Measurements from ENCODE around the gene ZNF787. TPM values are rescaled to one million over a fixed set of nuclear protein-coding genes. Genes with fewer than 3 reads are reported as not detected.

ZNF787 gene
- total and polyA plus RNA-seq, 2 of the 13 experiments (the other 11 are each of a cell fraction or from before 2014, with no cell fraction given): 15.1 to 42.8 TPM

GRCh38 chr19:56120371-56121179 lies 520 bp downstream of the ZNF787 start (continued):
- peak; percentile 83 for TF ChIP-seq ZNF331 (CRISPR knock-in tag; IDR thresholded peaks at IDR 0.05)
- peak; percentile 47; the same call in 1 of the 2 replicates for TF ChIP-seq ZNF317 (CRISPR knock-in tag; IDR thresholded peaks at IDR 0.05)
- TF ChIP-seq DMTF1 (CRISPR knock-in tag; IDR thresholded peaks at IDR 0.05): no peak
- no peak for TF ChIP-seq ZNF10 (CRISPR knock-in tag; IDR thresholded peaks at IDR 0.05; ENCODE audit: borderline replicate concordance, low read depth)
- TF ChIP-seq DZIP1 (CRISPR knock-in tag; IDR thresholded peaks at IDR 0.05): no peak; the same call in none of the 2 replicates
- TF ChIP-seq SKI (IDR thresholded peaks at IDR 0.05; ENCODE audit: partially characterized antibody): peak; percentile 69
- no peak; the same call in 1 of the 2 replicates for TF ChIP-seq ZNF891 (CRISPR knock-in tag; IDR thresholded peaks at IDR 0.05)
- no peak for TF ChIP-seq XRCC5 (optimal IDR thresholded peaks at IDR 0.05; ENCODE audit: low read length)
- TF ChIP-seq ZNF644 (CRISPR knock-in tag; IDR thresholded peaks at IDR 0.05; ENCODE audit: low read depth): no peak
- no peak for TF ChIP-seq NFIC (IDR thresholded peaks at IDR 0.05; ENCODE audit: low read length)
- TF ChIP-seq ATM (IDR thresholded peaks at IDR 0.05; ENCODE audit: borderline replicate concordance): no peak
- TF ChIP-seq ZBTB43 (CRISPR knock-in tag; conservative IDR thresholded peaks at IDR 0.05): no peak
- TF ChIP-seq ATAD3A (CRISPR knock-in tag; IDR thresholded peaks at IDR 0.05): peak; percentile 84; the same call in 1 of the 2 replicates
- no peak for TF ChIP-seq ZNF513 (CRISPR knock-in tag; conservative IDR thresholded peaks at IDR 0.05)
- no peak; the same call in 1 of the 2 replicates for TF ChIP-seq ZFP90 (CRISPR knock-in tag; IDR thresholded peaks at IDR 0.05; ENCODE audit: borderline replicate concordance)
- TF ChIP-seq MAFF (IDR thresholded peaks at IDR 0.05; ENCODE audit: low read depth, low read length): no peak
- no peak for TF ChIP-seq ZNF503 (CRISPR knock-in tag; IDR thresholded peaks at IDR 0.05)
- TF ChIP-seq KLF9 (CRISPR knock-in tag; IDR thresholded peaks at IDR 0.05; ENCODE audit: low read depth): no peak
- TF ChIP-seq GZF1 (CRISPR knock-in tag; IDR thresholded peaks at IDR 0.05): peak; percentile 89

Data from HepG2 (cell line).